Duodenal mucosa (tissue), 2 donors: ENCODE data around the gene UTP25.

ENCODE experiments used
- H3K27ac ChIP-seq: one replicate; pipeline ENCODE4 v1.7.0; 2013; ENCODE audit warnings: low read depth, low read length
- H3K27me3 ChIP-seq, 2 donors: one replicate each; pipeline ENCODE4 v1.7.0; 2013; ENCODE audit warnings: low read length in 2 of 2, control low read depth in 1 of 2; ENCODE audit not compliant: insufficient read depth in 2 of 2, control insufficient read depth in 1 of 2
- H3K36me3 ChIP-seq, 2 donors: one replicate each; pipeline ENCODE4 v1.7.0; 2013; ENCODE audit warnings: low read length in 2 of 2, control low read depth in 1 of 2; ENCODE audit not compliant: insufficient read depth in 2 of 2, control insufficient read depth in 1 of 2
- H3K4me1 ChIP-seq, 2 donors: one replicate each; pipeline ENCODE4 v1.7.0; 2013; ENCODE audit warnings: low read length in 2 of 2, control low read depth in 1 of 2; ENCODE audit not compliant: insufficient read depth in 2 of 2, control insufficient read depth in 1 of 2
- H3K4me3 ChIP-seq, 2 donors: one replicate each; pipeline ENCODE4 v1.7.0; 2013; ENCODE audit warnings: low read length in 2 of 2, low read depth in 1 of 2
- H3K9ac ChIP-seq, 2 donors: one replicate each; pipeline ENCODE4 v1.7.0; 2013; ENCODE audit warnings: low read length in 2 of 2, low read depth in 1 of 2
- H3K9me3 ChIP-seq, 2 donors: one replicate each; pipeline ENCODE4 v1.7.0; 2013; ENCODE audit warnings: low read length in 2 of 2, control low read depth in 1 of 2; ENCODE audit not compliant: control insufficient read depth in 1 of 2

The UTP25 gene

DNA sequence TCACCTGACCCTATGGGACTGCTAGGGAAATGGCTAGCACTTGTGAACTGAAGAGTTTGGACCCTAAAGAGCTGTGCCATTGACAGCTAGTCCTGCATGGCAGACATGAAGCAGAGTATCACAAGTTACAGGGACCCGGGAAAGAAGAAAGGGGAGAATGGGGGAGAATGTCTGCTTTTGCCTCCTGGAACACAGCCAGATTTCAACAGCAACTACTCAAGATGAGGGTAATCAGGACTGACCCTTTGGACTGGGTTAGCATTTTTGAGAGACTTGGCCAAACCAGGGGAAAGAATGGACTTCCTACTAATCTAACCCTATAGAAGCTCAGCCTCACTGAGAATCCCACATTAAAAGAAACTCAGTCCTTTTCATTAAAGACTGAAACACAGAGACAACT, 8.7 kb upstream of the UTP25 start:
- H3K36me3 ChIP-seq: no peaks in the 10 kb centered on the region
- peaks cover 0 to 3% of the 10 kb centered on the region in 2 donors for H3K4me1 ChIP-seq
- H3K27me3 ChIP-seq: peaks cover 0 to 3% of the 10 kb centered on the region in 2 donors
- H3K4me3 ChIP-seq: no peak overlapping the region
- H3K9ac ChIP-seq: no peak overlapping the region
- no peaks in the 10 kb centered on the region for H3K9me3 ChIP-seq
- no peak overlapping the region for H3K27ac ChIP-seq

DNA sequence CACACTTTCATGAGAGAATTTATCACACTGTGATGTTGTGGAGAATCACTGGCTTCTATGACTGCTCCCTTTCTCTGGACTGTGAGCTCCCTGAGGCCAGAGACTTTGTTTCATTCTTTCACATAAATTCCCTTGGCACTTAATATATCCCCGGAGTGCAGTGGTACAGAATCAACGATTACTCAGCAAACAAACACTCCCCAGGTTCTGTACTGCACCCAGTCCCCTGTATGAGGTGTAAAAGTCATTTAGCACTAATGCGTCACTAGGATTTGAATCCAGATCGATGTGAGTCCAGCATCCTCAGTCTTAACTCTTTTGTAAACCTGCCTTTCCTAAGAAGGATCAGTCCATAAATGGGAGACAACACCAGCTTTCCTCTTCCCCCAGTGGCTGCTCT, 6.8 kb upstream of the UTP25 start:
- Histone ChIP-seq H3K9me3 (no peaks in the 10 kb centered on the region), H3K4me1 (peaks cover 0 to 3% of the 10 kb centered on the region in 2 donors), H3K4me3 (no peak overlapping the region), H3K27me3 (peaks cover 0 to 3% of the 10 kb centered on the region in 2 donors), H3K9ac (no peak overlapping the region), H3K27ac (no peak overlapping the region), H3K36me3 (no peaks in the 10 kb centered on the region)

DNA sequence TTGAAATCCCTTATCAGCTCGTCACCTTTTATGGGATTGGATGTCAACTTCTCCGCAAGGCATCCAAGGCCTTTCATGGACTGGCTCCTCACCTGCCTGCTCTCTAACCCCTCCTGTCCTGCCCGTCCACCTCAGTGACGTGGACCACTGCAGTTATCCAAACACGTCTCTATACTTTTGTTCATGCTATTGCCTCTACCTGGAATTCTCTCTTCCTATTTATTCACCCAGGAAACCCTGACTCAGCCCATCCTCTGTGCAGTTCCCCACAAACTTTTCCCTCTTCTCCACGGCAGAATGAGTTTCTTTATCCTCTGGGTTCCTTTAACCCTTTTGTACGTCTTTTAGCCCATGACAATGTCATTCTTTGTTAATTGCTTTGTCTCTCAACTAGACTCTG, 5.1 kb upstream of the UTP25 start:
- H3K27ac ChIP-seq: no peak overlapping the region
- no peak overlapping the region for H3K4me3 ChIP-seq
- H3K9ac ChIP-seq: no peak overlapping the region
- no peaks in the 10 kb centered on the region for H3K36me3 ChIP-seq
- no peaks in the 10 kb centered on the region for H3K9me3 ChIP-seq
- H3K4me1 ChIP-seq: peaks cover 0 to 3% of the 10 kb centered on the region in 2 donors
- peaks cover 0 to 1% of the 10 kb centered on the region in 2 donors for H3K27me3 ChIP-seq

DNA sequence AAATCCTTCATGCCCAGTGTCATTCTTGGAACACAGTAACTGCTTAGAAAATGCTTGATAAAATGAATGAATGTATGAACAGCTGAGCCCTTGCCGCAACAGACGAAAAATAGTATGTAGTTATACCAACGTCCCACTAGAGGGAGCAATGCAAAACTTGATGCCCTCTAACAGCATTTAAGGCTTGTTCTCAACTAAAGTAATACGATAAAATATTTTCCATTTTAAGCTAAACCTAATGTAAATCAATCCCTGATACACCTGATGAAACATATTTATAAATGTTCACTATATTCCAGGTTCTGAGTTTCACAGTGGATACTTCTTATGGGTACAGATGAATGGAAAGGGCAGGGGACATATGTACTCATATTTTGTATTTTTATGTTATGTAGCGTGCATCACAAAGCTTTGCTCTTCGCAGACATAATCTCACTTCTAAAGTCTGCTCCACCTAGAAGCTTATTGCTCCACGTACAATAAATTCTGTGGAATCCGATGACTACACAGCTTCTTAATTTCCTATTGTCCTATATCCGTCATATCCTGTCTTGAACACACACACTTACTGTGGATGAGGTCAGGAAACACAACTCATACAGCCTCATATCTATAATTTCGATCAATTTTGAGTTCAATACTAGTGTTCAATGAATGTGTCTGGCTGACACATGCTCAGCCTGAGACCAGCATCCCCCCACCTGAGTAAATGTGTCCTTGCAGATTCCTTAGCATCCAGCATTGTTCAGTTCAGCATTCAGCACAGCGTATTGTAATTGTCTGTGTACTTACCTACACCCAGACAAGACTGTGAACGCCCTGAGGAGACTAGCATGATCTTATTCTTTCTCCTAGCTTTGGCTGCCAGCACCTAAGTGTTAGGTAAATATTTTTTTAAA, 4.4 kb upstream of the UTP25 start:
- H3K27me3 ChIP-seq: no peaks in the 10 kb centered on the region
- H3K9me3 ChIP-seq: no peaks in the 10 kb centered on the region
- H3K27ac ChIP-seq: no peak overlapping the region
- no peak overlapping the region for H3K4me3 ChIP-seq
- H3K9ac ChIP-seq: no peak overlapping the region
- H3K4me1 ChIP-seq: peaks cover 0 to 3% of the 10 kb centered on the region in 2 donors
- H3K36me3 ChIP-seq: no peaks in the 10 kb centered on the region

GRCh38 chr1:209825591-209826434, 2.0 kb upstream of the UTP25 start:
- Histone ChIP-seq H3K27me3 (no peaks in the 10 kb centered on the region), H3K4me3 (no peak overlapping the region), H3K9ac (no peak overlapping the region), H3K27ac (no peak overlapping the region), H3K4me1 (peaks cover 3% of the 10 kb centered on the region in 2 donors), H3K9me3 (no peaks in the 10 kb centered on the region), H3K36me3 (peaks cover 2% of the 10 kb centered on the region in 2 donors)

DNA sequence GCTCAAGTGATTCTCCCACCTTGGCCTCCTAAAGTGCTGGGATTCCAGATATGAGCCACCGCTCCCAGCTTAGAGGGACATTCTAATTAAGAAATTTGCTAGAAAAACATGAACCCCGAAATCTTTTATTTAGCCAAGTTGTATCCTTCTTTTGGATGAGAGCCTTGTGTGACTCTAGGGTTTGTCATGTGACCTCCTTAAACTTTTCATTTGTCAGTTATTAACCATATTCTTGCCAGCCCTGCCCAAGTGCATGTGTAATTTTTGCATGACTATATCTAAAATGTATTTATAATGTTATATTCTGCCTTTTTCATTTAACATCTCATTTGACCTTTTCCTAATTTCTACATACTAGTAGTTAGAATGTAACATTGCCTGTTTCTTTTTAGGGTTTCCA, 1.9 kb downstream of the UTP25 start:
- Histone ChIP-seq H3K27ac (no peak overlapping the region), H3K9ac (no peak overlapping the region), H3K27me3 (no peaks in the 10 kb centered on the region), H3K9me3 (no peaks in the 10 kb centered on the region), H3K4me1 (peaks cover 0 to 3% of the 10 kb centered on the region in 2 donors), H3K36me3 (peaks cover 21 to 39% of the 10 kb centered on the region in 2 donors), H3K4me3 (no peak overlapping the region)

DNA sequence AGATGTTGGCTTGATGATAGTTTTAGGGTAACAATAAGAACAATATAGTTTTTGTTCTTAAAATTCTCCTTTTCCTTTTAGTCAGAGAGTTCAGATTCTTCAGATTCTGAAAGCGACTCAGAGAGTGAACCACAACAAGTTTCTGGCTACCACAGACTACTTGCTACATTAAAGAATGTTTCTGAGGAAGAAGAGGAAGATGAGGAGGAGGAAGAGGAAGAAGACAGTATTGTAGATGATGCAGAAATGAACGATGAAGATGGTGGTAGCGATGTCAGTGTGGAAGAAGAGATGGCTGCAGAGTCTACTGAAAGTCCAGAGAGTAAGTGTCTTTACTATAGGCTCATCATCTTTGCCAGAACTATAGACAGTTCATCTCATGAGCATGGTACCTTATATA, 3.0 kb downstream of the UTP25 start:
- peaks cover 0 to 3% of the 10 kb centered on the region in 2 donors for H3K4me1 ChIP-seq
- no peaks in the 10 kb centered on the region for H3K9me3 ChIP-seq
- H3K9ac ChIP-seq: no peak overlapping the region
- no peak overlapping the region for H3K27ac ChIP-seq
- no peak overlapping the region for H3K4me3 ChIP-seq
- peaks cover 29 to 49% of the 10 kb centered on the region in 2 donors for H3K36me3 ChIP-seq
- no peaks in the 10 kb centered on the region for H3K27me3 ChIP-seq

DNA sequence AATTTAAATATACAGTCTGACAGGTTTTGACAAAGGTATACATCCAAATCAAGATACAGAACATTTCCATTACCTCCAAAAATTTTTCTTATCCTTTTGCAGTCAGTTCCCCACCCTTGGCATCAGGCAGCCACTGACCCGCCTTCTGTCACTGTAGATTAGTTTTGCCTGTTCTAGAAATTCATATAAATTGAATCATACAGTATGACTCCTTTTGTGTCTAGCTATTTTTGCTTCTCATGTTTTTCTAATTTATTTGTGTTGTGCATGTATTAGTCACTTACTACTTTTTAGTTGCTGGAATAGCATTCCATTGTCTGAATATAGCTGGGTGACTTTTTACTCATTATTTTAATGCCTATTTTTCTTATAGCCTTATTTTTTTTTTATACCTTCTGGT, 3.8 kb downstream of the UTP25 start:
- H3K36me3 ChIP-seq: peaks cover 29 to 58% of the 10 kb centered on the region in 2 donors

GRCh38 chr1:209835782-209836298, 8.1 kb downstream of the UTP25 start:
- no peaks in the 10 kb centered on the region for H3K27me3 ChIP-seq
- H3K9ac ChIP-seq: no peak overlapping the region
- no peak overlapping the region for H3K27ac ChIP-seq
- H3K36me3 ChIP-seq: peaks cover 52 to 95% of the 10 kb centered on the region in 2 donors
- H3K4me3 ChIP-seq: no peak overlapping the region
- H3K9me3 ChIP-seq: no peaks in the 10 kb centered on the region
- H3K4me1 ChIP-seq: no peaks in the 10 kb centered on the region

More for the DNA sequence above, 3.8 kb downstream of the UTP25 start:
- no peaks in the 10 kb centered on the region for H3K9me3 ChIP-seq
- H3K9ac ChIP-seq: no peak overlapping the region
- no peak overlapping the region for H3K4me3 ChIP-seq
- H3K4me1 ChIP-seq: peaks cover 0 to 3% of the 10 kb centered on the region in 2 donors
- H3K27me3 ChIP-seq: no peaks in the 10 kb centered on the region
- H3K27ac ChIP-seq: no peak overlapping the region

GRCh38 chr1:209837671-209838070, 9.9 kb downstream of the UTP25 start:
- no peak overlapping the region for H3K27ac ChIP-seq
- H3K9ac ChIP-seq: no peak overlapping the region
- no peaks in the 10 kb centered on the region for H3K9me3 ChIP-seq
- H3K36me3 ChIP-seq: peaks cover 52 to 97% of the 10 kb centered on the region in 2 donors
- H3K27me3 ChIP-seq: no peaks in the 10 kb centered on the region
- H3K4me3 ChIP-seq: no peak overlapping the region
- no peaks in the 10 kb centered on the region for H3K4me1 ChIP-seq
